Spleen (tissue), 7 donors: ENCODE measurements around the gene PDE6A.

Experiments
- CTCF ChIP-seq, 11 experiments: fragments of 200-600 bp in 7 of 11; fragments of 450-650 bp in 4 of 11; sonication (generic) in 4 of 11; IDR thresholded peaks in 8 of 11; conservative IDR thresholded peaks in 3 of 11; 1 replicate in 7 of 11; 2 replicates in 4 of 11; pipeline versions ENCODE4 v1.4.0 to v1.8.0; 2016 to 2021; ENCODE audit warnings: antibody characterized with exemption in 11 of 11, inconsistent platforms in 4 of 11, mild to moderate bottlenecking in 1 of 11
- POLR2A ChIP-seq, 3 donors: fragments of 450-650 bp; IDR thresholded peaks; one replicate each; pipeline ENCODE4 v1.5.1; 2017; ENCODE audit warnings: antibody characterized with exemption in 3 of 3, mild to moderate bottlenecking in 1 of 3
- POLR2AphosphoS5 ChIP-seq, 3 donors: sonication (generic); formaldehyde crosslinking; IDR thresholded peaks; one replicate each; pipeline ENCODE4 v1.5.1; 2017; ENCODE audit warnings: antibody characterized with exemption in 3 of 3
- donor health status: DM: no; HTN: no; CAD: no; lungs with moderate emphysema.
- donor health status: DM: no; HTN: no; CAD: no.
- donor health status: DM: no; HTN: no; CAD: no.

- TF ChIP-seq CTCF (IDR thresholded peaks at IDR 0.05 in 8 of 11, conservative IDR thresholded peaks at IDR 0.05 in 3 of 11) (no peak), POLR2A (IDR thresholded peaks at IDR 0.05) (no peak), POLR2AphosphoS5 (IDR thresholded peaks at IDR 0.05) (no peak)
These were observed 13.3 kb upstream of the PDE6A start for GRCh38 chr5:149957855-149958254.
